MM.1S (cell line): ENCODE measurements around the gene NABP1.
A peak's percentile ranks its signal among the peaks of the same experiment; 100 is the strongest.

Experiments used
- DNase-seq: peaks from one replicate; pipeline ENCODE4 v3.0.0-alpha.2; 2015
- H2AFZ ChIP-seq: fragments of 300-600 bp; sonication (generic); 2 replicates; pipeline ENCODE4 v1.6.0; 2016; ENCODE audit warnings: antibody characterized with exemption, low read length
- H3F3A ChIP-seq: fragments of 300-600 bp; sonication (generic); 2 replicates; pipeline ENCODE4 v1.6.1; 2016; ENCODE audit warnings: mild to moderate bottlenecking, antibody characterized with exemption, low read length, moderate library complexity, mixed read lengths; ENCODE audit not compliant: insufficient read depth
- H3K27ac ChIP-seq: fragments of 300-600 bp; sonication (generic); 2 replicates; pipeline ENCODE4 v1.5.1; 2016; ENCODE audit warnings: mild to moderate bottlenecking, low read length
- H3K27me3 ChIP-seq: fragments of 300-600 bp; sonication (generic); replicated peaks from 2 replicates; pipeline ENCODE4 v1.6.0; 2016; ENCODE audit warnings: low read length; ENCODE audit not compliant: insufficient read depth
- H3K36me3 ChIP-seq: fragments of 300-600 bp; sonication (generic); replicated peaks from 2 replicates; pipeline ENCODE4 v1.6.1; 2016; ENCODE audit warnings: mild to moderate bottlenecking, low read length, mixed read lengths; ENCODE audit not compliant: insufficient read depth
- H3K4me1 ChIP-seq: fragments of 300-600 bp; sonication (generic); 2 replicates; pipeline ENCODE4 v1.6.1; 2016; ENCODE audit warnings: low read length, mixed read lengths
- H3K4me2 ChIP-seq: fragments of 300-600 bp; sonication (generic); 2 replicates; pipeline ENCODE4 v1.6.0; 2016; ENCODE audit warnings: low read depth, low read length
- H3K4me3 ChIP-seq: fragments of 300-600 bp; sonication (generic); 2 replicates; pipeline ENCODE4 v1.5.1; 2016; ENCODE audit warnings: low read length, mixed read lengths
- H3K79me2 ChIP-seq: fragments of 300-600 bp; sonication (generic); 2 replicates; pipeline ENCODE4 v1.6.1; 2016; ENCODE audit warnings: mixed run types, low read length, mixed read lengths
- H3K9ac ChIP-seq: fragments of 300-600 bp; sonication (generic); 2 replicates; pipeline ENCODE4 v1.6.1; 2016; ENCODE audit warnings: low read length, mixed read lengths
- H3K9me2 ChIP-seq: fragments of 300-600 bp; sonication (generic); replicated peaks from 2 replicates; pipeline ENCODE4 v1.6.1; 2016; ENCODE audit warnings: mild to moderate bottlenecking, low read length, mixed read lengths; ENCODE audit not compliant: insufficient read depth
- H3K9me3 ChIP-seq: fragments of 300-600 bp; sonication (generic); replicated peaks from 2 replicates; pipeline ENCODE4 v1.6.1; 2016; ENCODE audit warnings: mild to moderate bottlenecking, low read length, mixed read lengths; ENCODE audit not compliant: insufficient read depth
- H4K20me1 ChIP-seq: fragments of 300-600 bp; sonication (generic); 2 replicates; pipeline ENCODE4 v1.6.1; 2016; ENCODE audit warnings: mild to moderate bottlenecking, low read length, moderate library complexity, mixed read lengths; ENCODE audit not compliant: insufficient read depth
- EZH2 ChIP-seq: fragments of 300-600 bp; sonication (generic); optimal IDR thresholded peaks from 2 replicates; pipeline ENCODE3; 2017; ENCODE audit warnings: low read depth, mild to moderate bottlenecking, antibody characterized with exemption, low read length, mixed read lengths
- EZH2phosphoT487 ChIP-seq: fragments of 300-600 bp; sonication (generic); IDR thresholded peaks from 2 replicates; pipeline ENCODE4 v1.6.1; 2018; ENCODE audit warnings: antibody characterized with exemption, low read length
- TF ChIP-seq, protein P1 (sequence below): fragments of 300-600 bp; sonication (generic); IDR thresholded peaks from 2 replicates; pipeline ENCODE4 v1.5.1; 2016; ENCODE audit warnings: antibody characterized with exemption, low read length, mixed read lengths

NABP1 gene

DNA sequence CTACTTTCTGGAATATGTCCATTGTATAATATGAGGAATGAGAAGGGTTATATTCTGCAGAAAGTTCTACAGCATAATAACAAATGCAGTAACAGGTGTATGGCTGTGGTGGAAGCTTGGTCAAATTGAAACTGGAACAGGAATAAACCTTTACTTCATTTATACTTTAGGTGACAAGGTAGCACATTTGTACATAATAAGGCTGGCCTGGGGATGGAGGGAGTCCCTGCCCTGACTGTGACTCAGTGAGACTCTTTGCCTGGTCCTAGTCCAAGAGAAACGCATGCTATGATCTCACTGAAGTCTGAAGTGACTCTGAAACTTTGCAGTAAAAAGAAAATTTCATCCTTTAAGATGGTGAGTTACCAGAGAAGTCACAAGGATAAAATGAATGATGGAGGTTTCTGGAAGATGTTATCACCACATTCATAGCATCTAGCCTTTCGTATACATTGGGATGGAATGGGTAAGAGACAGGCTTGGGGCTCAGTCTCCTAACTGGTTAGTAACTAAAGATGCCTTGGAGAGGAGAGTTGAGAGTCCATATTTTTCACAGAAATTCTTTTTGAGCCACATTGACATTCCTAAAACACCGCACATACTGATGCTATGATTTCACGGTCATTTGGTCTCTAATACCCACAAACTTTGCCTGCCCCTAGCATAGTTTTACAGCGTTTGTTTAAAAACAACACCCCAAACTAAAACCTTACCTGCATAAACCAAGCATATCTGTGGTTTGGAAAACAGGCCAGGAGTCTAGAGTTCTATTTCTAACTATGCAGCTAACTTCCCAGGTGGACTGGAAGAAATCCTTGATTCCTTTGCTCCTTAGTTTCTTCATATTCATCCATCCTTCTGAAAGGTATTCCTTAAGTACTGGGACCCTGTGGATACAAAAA lies 42.4 kb upstream of the NABP1 start:
- peak overlapping the region; percentile 6; the same call in 1 of the 2 replicates for H3K27ac ChIP-seq
- H3K9me2 ChIP-seq, result no peaks in the 10 kb centered on the region
- peak; percentile 58 for DNase-seq
- no peaks in the 10 kb centered on the region for H3K36me3 ChIP-seq
- TF ChIP-seq EZH2phosphoT487 (no peak), EZH2 (no peak)
- TF ChIP-seq, protein P1, sequence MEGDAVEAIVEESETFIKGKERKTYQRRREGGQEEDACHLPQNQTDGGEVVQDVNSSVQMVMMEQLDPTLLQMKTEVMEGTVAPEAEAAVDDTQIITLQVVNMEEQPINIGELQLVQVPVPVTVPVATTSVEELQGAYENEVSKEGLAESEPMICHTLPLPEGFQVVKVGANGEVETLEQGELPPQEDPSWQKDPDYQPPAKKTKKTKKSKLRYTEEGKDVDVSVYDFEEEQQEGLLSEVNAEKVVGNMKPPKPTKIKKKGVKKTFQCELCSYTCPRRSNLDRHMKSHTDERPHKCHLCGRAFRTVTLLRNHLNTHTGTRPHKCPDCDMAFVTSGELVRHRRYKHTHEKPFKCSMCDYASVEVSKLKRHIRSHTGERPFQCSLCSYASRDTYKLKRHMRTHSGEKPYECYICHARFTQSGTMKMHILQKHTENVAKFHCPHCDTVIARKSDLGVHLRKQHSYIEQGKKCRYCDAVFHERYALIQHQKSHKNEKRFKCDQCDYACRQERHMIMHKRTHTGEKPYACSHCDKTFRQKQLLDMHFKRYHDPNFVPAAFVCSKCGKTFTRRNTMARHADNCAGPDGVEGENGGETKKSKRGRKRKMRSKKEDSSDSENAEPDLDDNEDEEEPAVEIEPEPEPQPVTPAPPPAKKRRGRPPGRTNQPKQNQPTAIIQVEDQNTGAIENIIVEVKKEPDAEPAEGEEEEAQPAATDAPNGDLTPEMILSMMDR, result no peak
- peaks cover 48% of the 10 kb centered on the region for H3K4me1 ChIP-seq
- no peaks in the 10 kb centered on the region for H3K79me2 ChIP-seq
- H3K9me3 ChIP-seq, result no peaks in the 10 kb centered on the region
- no peak overlapping the region for H2AFZ ChIP-seq
- H3F3A ChIP-seq, result peaks cover 19% of the 10 kb centered on the region; the same call in 1 of the 2 replicates
- no peak overlapping the region for H3K4me3 ChIP-seq
- H3K9ac ChIP-seq, result no peak overlapping the region
- no peaks in the 10 kb centered on the region for H3K27me3 ChIP-seq
- H4K20me1 ChIP-seq, result no peaks in the 10 kb centered on the region
- peak overlapping the region; percentile 46 for H3K4me2 ChIP-seq

DNA sequence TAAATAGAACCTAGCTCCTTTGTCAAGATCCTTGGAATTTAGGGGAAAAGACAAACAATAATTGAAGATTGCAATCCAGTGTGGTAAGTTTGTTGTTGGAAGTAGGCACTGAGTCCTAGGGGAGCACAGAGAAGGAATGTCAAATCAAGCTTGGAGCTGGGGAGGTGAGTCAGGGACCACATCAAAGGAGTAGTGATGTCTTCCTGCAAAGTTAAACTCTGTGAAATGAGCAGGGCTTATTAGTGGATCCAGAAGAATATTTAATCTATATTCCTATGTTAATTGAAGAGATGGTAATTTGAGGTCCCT lies 41.7 kb upstream of the NABP1 start:
- Histone ChIP-seq H3K4me1 (peaks cover 45% of the 10 kb centered on the region), H3K4me2 (no peak overlapping the region), H2AFZ (no peak overlapping the region)

DNA sequence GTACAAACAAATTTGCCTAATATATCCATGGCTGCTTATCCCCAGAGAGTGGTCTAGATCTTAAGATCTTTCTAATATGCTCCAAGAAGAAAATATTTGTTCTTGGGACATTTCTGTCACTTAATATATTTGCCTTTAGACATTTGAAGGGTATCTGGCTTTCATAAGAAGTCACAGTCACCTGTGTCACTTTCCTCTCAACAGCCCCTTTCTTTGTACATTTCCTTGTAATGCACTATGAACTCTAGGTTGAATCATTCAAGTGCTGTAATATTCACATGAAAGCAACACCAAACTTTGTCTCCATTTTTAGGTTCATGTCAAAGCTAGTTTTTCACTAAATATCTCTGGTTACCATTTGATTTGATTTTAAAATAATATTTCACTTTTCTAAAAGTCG lies 41.4 kb upstream of the NABP1 start:
- no peak for DNase-seq
- Histone ChIP-seq H3K27ac (no peak overlapping the region), H3F3A (peaks cover 19% of the 10 kb centered on the region; the same call in 1 of the 2 replicates), H3K4me2 (no peak overlapping the region), H3K36me3 (no peaks in the 10 kb centered on the region), H3K9ac (no peak overlapping the region), H3K4me3 (no peak overlapping the region), H2AFZ (no peak overlapping the region), H3K9me2 (no peaks in the 10 kb centered on the region), H3K4me1 (peaks cover 45% of the 10 kb centered on the region), H3K9me3 (no peaks in the 10 kb centered on the region), H4K20me1 (no peaks in the 10 kb centered on the region), H3K79me2 (no peaks in the 10 kb centered on the region), H3K27me3 (no peaks in the 10 kb centered on the region)
- TF ChIP-seq, protein P1, result no peak
- TF ChIP-seq EZH2 (no peak), EZH2phosphoT487 (no peak)

More for the DNA sequence above, 41.7 kb upstream of the NABP1 start:
- no peak overlapping the region for H3K27ac ChIP-seq
- DNase-seq, result no peak
- TF ChIP-seq, protein P1, result no peak
- TF ChIP-seq EZH2phosphoT487 (no peak), EZH2 (no peak)
- H3K27me3 ChIP-seq, result no peaks in the 10 kb centered on the region
- no peak overlapping the region for H3K9ac ChIP-seq
- H3K9me3 ChIP-seq, result no peaks in the 10 kb centered on the region
- H3K9me2 ChIP-seq, result no peaks in the 10 kb centered on the region
- H3F3A ChIP-seq, result peaks cover 19% of the 10 kb centered on the region; the same call in 1 of the 2 replicates
- no peaks in the 10 kb centered on the region for H3K36me3 ChIP-seq
- H4K20me1 ChIP-seq, result no peaks in the 10 kb centered on the region
- H3K4me3 ChIP-seq, result no peak overlapping the region
- H3K79me2 ChIP-seq, result no peaks in the 10 kb centered on the region
